Nephron progenitor cell (in vitro differentiated cells): ENCODE measurements around the gene CPTP.
A peak's percentile ranks its signal among the peaks of the same experiment; 100 is the strongest.

Experiments used
- DNase-seq: peaks from one replicate; pipeline ENCODE4 v3.0.0; 2021
- H3K27ac Mint-ChIP-seq: 2 replicates; pipeline ENCODE4 v1.8.0; 2021; ENCODE audit warnings: mild to moderate bottlenecking, moderate library complexity, mixed read lengths
- H3K27me3 Mint-ChIP-seq: 2 replicates; pipeline ENCODE4 v1.8.0; 2021; ENCODE audit warnings: mild to moderate bottlenecking, low read depth, mixed read lengths; ENCODE audit not compliant: poor library complexity
- H3K36me3 Mint-ChIP-seq: 2 replicates; pipeline ENCODE4 v1.8.0; 2021; ENCODE audit warnings: low read depth, mixed read lengths
- H3K4me1 Mint-ChIP-seq: 2 replicates; pipeline ENCODE4 v1.8.0; 2021; ENCODE audit warnings: mixed read lengths
- H3K4me3 Mint-ChIP-seq: 2 replicates; pipeline ENCODE4 v1.8.0; 2021; ENCODE audit warnings: mild to moderate bottlenecking, moderate library complexity, mixed read lengths
- H3K9me3 Mint-ChIP-seq: 2 replicates; pipeline ENCODE4 v1.8.0; 2021; ENCODE audit warnings: mild to moderate bottlenecking, moderate library complexity, mixed read lengths
- TF ChIP-seq, protein P1 (sequence below): fragments of 200-600 bp; sonication (generic); IDR thresholded peaks from 2 replicates; pipeline ENCODE4 v1.5.0; 2021; ENCODE audit warnings: antibody characterized with exemption

Gene CPTP

DNA sequence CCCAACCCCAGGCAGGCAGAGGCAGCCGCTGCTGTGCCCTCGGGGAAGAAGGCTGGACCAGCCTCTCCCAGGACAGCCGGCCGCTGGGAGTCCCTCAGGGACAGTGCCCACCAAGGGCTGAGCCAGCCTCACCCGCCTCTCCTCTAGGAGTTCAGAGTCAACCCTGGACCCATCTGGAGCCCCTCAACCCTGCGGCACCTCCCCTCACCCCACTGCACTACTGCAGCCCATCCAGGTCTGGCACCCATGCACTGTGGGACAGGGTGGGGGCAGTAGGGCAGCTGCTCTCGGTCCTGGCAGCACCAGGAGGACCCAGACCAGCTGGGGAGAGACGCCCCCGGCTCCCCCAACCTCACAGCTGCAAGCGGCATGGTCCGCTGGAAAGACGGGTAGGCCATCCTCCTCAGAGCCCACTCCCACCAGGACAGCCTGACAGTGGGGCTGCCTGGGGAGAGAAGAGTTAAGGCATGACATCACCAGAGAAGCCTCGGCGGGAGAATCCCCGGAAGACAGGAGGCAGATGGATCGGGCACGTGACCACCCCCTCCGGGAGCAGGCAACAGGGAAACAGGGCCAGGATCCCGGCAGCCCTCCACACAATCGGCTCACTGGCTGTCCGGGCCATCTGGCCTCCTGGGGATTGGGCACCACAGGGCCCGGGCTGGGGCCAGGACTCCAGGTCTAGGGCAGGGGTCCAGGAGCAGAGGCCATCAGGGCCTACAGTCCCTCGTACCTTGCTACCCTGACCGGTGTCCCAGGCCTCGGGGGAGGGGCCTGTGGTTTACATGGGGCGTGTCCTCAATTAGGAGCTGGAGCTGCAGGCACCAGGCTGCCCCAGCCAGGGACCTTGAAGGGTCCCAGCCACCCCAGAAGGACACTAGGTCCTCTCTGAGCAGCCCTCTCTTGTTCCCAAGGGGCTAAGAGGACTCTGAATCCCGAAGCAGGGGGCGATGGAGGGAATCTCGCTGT is 20.0 kb upstream of the CPTP start:
- Mint-ChIP-seq H3K27ac (peak overlapping the region; percentile 69), H3K9me3 (no peaks in the 10 kb centered on the region), H3K36me3 (no peaks in the 10 kb centered on the region), H3K27me3 (peaks cover 6% of the 10 kb centered on the region), H3K4me1 (peaks cover 27% of the 10 kb centered on the region), H3K4me3 (peak overlapping the region; percentile 68)
- TF ChIP-seq, protein P1, sequence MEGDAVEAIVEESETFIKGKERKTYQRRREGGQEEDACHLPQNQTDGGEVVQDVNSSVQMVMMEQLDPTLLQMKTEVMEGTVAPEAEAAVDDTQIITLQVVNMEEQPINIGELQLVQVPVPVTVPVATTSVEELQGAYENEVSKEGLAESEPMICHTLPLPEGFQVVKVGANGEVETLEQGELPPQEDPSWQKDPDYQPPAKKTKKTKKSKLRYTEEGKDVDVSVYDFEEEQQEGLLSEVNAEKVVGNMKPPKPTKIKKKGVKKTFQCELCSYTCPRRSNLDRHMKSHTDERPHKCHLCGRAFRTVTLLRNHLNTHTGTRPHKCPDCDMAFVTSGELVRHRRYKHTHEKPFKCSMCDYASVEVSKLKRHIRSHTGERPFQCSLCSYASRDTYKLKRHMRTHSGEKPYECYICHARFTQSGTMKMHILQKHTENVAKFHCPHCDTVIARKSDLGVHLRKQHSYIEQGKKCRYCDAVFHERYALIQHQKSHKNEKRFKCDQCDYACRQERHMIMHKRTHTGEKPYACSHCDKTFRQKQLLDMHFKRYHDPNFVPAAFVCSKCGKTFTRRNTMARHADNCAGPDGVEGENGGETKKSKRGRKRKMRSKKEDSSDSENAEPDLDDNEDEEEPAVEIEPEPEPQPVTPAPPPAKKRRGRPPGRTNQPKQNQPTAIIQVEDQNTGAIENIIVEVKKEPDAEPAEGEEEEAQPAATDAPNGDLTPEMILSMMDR, result no peak
- peak; percentile 76 for DNase-seq

DNA sequence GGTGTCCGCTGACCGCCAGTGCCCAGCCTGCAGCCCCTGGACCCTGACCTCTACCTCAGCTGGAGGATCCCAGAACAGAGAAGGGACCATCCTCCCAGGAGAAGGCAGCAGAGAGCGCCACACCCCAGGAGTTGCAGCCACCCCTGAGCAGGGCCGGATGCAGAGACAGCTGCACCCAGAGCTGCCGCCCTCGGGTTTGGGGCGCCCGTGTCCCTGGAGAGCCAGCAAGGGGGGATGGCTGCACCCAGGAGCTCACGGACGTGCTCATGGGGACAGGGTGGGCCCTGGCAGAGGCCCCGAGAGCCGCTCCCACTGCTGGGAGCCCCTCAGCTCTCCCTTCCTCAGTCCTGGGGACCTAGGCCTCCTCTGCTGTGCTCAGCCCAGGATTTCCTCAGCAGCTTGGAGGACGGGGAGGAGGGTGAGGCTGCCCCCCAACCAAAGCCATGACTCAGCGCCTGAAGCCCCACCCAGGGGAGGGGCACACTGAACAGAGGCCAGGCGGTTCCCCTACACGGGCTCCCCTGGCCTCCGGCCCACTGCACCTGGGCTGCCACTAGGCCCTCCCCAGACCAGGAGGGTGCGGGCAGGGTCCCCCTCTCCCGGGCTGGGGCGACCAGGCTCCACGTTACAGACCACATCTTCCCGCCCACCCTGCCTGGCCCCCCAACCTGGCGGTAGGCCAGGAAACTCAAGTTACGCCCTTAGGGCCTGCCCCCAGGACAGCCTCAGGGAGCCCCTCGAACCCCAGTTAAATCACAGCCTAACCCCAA is 19.1 kb upstream of the CPTP start:
- Mint-ChIP-seq H3K4me1 (peaks cover 27% of the 10 kb centered on the region), H3K9me3 (no peaks in the 10 kb centered on the region), H3K36me3 (no peaks in the 10 kb centered on the region), H3K27ac (peak overlapping the region; percentile 51), H3K27me3 (peaks cover 3% of the 10 kb centered on the region), H3K4me3 (peak overlapping the region; percentile 85)
- TF ChIP-seq, protein P1, result no peak
- DNase-seq, result no peak

DNA sequence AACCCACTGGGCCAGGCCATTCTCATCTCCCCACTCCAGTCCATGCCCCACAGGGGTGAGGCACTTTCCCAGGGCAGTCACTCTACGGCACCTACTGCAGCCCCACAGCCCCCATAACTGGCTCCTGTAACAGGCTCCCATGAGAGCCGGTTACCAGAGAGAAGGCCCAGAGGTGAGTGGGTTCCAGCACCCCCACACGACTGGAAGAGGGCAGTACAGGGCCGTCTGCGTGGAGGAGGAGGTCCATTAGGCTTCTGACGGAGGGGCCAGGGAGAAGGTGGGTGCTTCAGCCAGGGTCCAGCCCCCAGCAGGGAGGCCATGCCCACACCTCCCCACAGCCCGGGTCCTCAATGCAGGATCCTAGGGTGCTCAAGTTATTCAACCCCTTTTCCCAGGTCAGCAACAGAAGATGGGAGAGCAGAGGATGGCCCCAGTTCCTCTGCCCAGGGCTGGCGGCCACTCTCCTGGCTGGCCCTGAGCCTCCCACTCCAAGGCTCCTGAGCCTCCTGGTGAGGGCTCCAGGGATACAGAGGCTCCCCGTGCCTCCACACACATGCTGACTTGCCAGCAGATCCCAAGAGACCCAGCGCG is 18.4 kb upstream of the CPTP start:
- no peak for DNase-seq
- Mint-ChIP-seq H3K27me3 (peaks cover 6% of the 10 kb centered on the region), H3K27ac (peak overlapping the region; percentile 51), H3K4me1 (peaks cover 27% of the 10 kb centered on the region), H3K9me3 (no peaks in the 10 kb centered on the region), H3K4me3 (peak overlapping the region; percentile 85), H3K36me3 (no peaks in the 10 kb centered on the region)
- TF ChIP-seq, protein P1, result no peak

DNA sequence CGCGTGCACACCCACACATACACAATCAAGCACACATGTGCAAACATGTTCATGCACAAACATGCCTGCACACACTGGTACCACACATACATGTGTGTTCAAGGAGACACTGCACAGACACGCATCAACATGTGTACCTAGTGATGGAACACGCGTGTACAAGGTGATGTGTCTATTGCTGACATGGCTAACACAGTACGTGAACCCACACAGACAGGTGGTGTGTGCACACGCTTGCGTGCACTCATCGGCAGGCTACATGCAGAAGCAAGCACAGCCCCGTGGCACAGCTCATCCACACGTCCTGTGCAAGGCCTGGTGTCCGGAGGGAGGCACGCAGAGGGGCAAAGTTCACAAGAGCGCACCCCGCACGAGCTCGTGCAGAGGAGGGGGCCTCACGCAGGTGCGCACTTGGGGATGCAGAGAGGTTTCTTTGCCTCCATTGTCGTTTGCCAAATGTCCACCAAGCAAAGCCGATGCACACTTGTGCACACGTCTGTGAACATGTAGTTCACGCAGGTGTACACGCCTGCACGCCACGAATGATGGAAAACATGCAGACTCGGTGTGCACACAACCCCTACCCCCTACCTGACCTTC is 17.8 kb upstream of the CPTP start:
- Mint-ChIP-seq H3K9me3 (no peaks in the 10 kb centered on the region), H3K4me1 (peaks cover 27% of the 10 kb centered on the region), H3K4me3 (peak overlapping the region; percentile 85), H3K27me3 (peaks cover 6% of the 10 kb centered on the region), H3K27ac (no peak overlapping the region), H3K36me3 (no peaks in the 10 kb centered on the region)
- no peak for DNase-seq
- TF ChIP-seq, protein P1, result no peak

DNA sequence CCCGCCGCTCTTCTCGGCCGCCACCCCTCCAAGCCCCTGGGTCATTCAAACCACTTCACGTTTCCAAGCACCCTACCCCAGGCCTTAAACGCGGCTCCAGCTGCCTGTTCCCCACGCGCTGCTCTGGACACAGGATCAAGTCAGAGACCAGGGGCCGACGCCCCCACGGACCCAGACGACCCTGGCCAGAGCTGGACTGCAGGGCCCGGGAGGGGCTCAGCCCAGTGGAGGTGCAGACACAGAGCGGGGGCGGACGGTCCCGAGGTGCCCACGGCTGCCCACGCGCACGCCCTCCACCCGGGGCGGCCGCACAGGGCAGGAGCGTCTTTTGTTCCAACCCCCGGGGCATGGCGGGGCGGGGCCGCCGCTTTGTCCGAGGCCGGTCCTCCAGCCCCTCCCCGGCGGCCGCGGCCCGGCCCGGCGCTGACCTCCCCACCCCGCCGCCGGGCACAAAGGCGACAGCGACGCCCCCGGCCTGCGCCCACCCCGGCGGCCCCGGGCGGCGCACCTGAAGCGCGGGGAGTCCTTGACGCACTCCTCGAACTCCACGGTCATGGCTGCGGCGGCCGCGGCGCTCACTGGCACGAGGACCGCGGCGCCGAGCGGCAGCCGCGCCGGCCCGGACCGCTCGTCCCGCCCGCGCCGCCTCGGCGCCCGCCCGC is 17.2 kb upstream of the CPTP start:
- Mint-ChIP-seq H3K9me3 (no peaks in the 10 kb centered on the region), H3K27ac (no peak overlapping the region), H3K4me3 (peak overlapping the region; percentile 85), H3K27me3 (peaks cover 6% of the 10 kb centered on the region), H3K36me3 (no peaks in the 10 kb centered on the region), H3K4me1 (peaks cover 27% of the 10 kb centered on the region)
- TF ChIP-seq, protein P1, result no peak
- no peak for DNase-seq
